ENCODE measurements around the gene GYS1.

Gene GYS1

DNA sequence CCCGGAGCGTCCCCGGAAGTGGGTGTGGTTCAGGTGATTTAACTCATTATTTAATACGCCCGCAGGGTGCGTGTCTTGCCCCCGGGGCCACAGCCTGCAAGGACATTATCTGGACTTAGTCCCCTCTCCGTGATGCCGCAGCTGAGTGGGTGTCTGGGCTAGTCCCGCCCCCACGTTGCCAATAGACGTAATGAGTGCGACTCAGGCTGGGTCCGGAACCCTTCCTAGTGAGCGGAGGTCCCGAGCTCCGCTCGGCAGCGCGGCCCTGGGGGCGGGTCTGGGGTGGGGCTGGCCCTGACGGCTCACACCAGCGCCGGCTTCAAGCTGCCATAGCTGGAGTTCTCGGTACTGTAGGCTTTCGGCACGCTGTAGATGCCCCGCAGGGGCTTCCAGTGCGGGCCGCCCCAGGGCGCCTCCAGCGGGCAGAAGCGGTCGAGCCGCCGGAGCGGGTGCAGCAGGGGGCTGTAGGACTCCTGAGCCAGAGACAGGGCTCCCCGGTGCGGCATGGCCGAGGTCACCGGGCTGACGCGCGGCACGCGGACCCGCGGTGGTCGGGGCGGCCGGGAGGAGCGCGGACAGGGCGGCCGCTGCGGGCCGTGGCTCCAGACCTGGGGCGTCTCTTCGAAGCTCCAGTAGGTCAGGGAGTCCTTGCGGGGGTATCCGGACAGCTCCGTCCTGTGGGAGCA is 24.7 kb upstream of the GYS1 start:
- peak; percentile 38 to 39 for DNase-seq (ENCODE audit: low read depth in 2 of 2)

DNA sequence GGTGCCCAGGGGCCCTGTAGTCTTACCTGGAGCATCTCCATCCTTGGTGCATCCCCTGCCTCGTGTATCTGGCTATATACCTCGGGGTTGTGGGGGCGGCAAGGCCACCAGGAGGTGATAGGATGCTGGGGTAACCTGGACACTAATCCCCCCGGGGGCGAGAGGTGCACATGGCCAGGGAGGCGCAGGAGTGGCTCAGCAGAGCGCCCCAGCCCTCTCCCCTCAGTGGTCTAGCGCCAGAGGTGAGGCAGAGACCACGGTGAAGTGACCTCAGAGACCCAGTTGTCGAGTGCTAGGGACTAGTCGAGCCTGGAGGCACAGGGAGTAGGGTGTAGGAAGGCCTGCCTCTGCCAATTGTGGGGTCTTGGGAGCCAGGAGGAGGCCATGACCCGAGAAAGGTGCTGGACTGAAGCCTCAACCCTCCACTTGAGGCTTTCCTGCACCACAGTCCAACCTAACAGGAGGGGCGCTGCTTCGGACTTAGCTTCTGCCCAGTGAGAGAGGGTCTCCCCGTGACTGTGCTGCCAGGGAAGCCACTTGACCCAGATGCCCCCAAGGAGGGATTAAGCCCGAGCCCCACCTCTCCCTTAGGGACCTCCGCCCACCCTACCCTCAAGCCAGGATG is 24.0 kb upstream of the GYS1 start, which contains the start of gene LHB:
TSS of gene LHB (minus strand) at position 51 of the 625 bp plus-strand sequence. CDS start at position 41, 10 bp downstream.
- DNase-seq (ENCODE audit: low read depth in 2 of 2), result no peak

DNA sequence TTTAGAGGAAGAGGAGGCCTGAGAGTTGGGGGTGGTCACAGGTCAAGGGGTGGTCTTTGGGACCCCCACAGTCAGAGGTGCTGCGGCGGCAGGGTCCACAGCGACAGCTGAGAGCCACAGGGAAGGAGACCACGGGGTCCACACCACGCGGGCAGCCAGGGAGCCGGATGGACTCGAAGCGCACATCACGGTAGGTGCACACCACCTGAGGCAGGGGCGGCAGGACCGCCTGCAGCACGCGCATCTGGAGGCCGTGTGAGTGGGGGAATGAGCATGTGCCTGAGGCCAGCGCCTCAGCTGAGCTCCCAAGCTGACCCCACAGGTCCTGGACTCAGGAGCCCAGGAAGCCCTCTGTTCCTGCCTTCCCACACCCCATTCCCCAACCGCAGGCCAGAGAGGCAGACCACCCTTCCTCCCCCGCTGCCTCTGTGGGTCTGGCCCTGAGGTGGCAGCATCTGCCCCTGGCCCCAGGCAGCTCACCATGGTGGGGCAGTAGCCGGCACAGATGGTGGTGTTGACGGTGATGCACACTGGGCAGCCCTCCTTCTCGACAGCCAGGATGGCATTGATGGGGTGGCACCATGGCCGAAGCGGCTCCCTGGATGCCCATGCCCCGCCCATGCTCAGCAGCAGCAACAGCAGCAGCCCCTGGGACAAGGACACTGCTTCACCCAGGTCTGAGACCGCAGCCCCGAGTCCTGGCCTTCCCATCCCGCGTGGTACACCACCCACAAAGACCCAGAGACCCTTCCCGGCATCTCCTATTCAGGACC is 23.1 kb upstream of the GYS1 start:
- no peak for DNase-seq (ENCODE audit: low read depth in 2 of 2)

DNA sequence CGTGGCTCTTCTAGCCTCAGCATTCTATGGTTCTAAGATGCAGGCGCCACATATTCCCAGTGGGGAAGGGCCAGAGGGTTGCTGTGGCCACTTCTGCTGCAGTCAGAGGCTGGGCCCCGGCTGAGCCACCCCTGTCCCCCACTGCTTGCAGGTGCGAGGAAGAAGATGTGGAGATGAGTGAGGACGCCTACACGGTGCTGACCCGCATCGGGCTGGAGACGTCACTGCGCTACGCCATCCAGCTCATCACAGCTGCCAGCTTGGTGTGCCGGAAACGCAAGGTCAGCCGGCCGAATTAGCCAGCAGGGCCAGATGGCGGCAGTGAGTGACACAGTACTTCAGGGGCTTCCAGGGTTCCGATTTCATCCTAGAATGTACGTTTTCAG is 21.8 kb upstream of the GYS1 start:
- DNase-seq (ENCODE audit: low read depth in 2 of 2), result no peak

DNA sequence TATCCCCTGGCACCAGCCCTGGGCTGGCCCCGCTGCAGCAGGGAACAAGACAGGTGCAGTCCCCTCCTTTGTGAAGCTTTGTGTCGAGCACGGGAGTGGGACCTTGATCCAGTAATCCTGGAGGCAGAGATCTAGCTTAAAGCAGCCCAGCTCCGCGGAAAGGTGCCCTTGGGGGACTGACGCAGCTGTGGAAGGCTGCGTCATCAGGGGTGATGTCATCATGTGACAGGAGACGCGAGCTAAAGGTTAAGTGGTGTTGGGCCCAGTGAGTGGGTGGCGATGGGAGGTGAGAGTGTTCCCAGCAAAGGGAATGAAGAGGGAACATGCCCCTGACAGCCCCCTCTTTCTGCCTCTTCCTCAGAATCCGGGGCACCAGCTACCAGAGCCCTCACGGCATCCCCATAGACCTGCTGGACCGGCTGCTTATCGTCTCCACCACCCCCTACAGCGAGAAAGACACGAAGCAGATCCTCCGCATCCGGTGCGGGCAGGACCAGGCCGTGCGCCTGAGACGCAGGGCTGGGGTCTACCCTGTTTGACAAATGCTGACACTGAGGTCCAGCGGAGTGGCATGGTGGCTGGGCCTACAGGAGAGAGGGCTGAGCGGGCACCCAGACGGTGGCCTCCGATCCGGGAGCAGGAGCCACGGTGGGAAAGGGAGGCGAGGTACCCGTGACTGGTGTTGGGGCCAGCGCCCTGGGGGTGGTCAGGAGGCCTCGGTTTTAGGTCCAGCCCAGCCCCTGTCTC is 21.2 kb upstream of the GYS1 start:
- no peak for DNase-seq (ENCODE audit: low read depth in 2 of 2)

DNA sequence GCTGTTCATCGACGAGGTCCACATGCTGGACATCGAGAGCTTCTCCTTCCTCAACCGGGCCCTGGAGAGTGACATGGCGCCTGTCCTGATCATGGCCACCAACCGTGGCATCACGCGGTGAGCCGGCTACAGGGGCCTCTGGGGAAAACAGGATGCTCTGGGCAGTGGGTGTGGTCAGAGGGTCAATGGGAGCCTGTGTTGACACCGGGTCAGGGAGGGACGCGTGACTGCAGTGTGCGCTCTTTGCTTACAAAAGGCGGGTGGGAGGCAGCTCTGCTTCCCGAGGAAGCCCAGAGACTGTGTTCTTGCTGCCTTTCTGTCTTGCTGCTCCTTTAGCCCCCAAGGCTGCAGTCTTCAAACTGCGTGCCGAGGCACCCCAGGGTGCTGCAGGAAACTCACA is 18.1 kb upstream of the GYS1 start:
- DNase-seq (ENCODE audit: low read depth in 2 of 2), result no peak

DNA sequence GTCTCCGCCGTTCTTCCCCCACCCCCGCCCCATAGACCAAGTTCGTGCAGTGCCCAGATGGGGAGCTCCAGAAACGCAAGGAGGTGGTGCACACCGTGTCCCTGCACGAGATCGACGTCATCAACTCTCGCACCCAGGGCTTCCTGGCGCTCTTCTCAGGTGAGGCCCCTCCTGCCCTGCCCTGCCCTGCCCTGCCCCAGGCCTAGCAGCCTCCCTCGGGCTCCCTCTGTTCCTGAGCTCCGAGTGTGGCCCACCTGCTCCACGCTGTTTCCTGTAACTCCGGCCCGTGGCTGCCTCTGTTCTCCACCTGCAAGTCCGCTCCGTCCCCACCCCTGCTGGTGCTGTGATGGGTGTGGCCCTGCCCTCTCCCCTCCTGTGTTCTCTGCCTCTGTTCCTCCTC is 17.3 kb upstream of the GYS1 start:
- no peak for DNase-seq (ENCODE audit: low read depth in 2 of 2)

DNA sequence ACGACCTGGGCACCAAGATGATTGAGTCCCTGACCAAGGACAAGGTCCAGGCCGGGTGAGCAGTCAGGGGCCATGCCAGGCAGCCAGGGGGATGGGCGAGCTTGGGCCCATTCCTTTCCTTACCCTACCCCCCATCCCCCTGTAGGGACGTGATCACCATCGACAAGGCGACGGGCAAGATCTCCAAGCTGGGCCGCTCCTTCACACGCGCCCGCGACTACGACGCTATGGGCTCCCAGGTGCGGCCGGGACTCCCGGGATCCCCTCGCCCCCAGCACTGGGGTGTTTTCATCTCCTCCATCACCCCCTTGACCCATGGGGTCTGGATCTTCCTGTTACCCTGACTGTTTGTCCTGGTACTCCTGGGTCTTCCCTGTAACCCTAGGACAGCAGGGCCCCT is 16.7 kb upstream of the GYS1 start:
- DNase-seq (ENCODE audit: low read depth in 2 of 2), result no peak

DNA sequence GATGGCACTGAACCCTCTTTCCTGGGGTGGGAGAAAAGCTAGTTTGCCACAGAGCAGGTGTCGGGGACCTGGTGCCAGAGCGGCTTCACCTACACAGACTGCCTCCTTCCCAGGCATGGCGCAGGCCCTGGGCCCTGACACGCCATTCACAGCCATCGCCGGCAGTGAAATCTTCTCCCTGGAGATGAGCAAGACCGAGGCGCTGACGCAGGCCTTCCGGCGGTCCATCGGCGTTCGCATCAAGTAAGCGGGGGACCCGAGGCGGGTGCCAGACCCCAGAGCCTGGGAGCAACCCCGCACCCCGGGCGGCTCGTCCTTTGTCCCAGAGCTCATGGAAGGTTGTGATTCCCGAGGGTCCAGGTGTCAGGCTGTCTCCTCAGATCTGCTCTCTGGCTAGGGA is 13.8 kb upstream of the GYS1 start:
- no peak for DNase-seq (ENCODE audit: low read depth in 2 of 2)

DNA sequence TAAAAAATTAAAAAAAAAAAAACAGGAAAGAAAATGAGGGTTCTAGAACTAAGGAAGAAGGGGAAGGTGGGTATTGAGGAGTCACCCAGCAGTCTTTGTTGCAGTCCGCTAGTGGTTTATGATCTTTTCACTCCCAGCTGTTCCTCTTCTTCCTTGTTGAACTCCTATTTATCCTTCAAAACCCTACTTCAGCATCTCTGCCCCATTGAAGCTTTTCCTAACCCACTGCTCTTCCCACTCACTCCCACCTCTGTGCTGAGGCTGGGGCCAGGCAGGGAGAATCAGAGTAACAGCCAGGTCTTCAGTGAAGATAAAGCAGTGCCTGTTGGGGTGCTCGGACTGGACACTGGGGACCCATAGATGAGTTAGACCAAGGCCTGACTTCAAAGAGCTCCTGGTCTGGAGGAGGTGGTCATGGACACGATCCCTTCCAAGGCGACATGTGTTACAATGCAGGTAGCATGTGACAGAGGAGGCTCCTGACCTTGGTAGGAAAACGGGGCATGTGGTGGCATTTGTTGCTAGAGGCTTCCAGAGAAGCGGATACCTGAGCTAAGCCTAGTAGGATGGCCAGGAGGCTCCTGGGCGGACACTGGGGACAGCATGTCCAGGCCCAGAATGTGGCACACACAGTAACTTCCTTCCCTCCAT is 12.0 kb upstream of the GYS1 start:
- no peak for DNase-seq (ENCODE audit: low read depth in 2 of 2)

DNA sequence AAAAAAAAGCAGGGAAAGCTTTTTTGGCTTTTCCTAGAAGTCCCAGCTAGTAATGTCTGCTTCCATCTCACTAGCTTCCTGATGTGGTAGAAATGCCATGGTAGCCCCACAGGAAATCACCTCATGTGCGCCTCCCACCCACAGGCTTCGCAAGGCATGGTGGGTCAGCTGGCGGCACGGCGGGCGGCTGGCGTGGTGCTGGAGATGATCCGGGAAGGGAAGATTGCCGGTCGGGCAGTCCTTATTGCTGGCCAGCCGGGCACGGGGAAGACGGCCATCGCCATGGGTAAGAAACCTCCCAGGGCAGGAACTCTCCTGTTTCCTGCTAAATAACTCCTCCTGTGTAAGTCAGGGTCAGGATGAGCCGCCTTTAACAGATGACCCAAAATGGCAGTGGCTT is 11.0 kb upstream of the GYS1 start:
- no peak for DNase-seq (ENCODE audit: low read depth in 2 of 2)

DNA sequence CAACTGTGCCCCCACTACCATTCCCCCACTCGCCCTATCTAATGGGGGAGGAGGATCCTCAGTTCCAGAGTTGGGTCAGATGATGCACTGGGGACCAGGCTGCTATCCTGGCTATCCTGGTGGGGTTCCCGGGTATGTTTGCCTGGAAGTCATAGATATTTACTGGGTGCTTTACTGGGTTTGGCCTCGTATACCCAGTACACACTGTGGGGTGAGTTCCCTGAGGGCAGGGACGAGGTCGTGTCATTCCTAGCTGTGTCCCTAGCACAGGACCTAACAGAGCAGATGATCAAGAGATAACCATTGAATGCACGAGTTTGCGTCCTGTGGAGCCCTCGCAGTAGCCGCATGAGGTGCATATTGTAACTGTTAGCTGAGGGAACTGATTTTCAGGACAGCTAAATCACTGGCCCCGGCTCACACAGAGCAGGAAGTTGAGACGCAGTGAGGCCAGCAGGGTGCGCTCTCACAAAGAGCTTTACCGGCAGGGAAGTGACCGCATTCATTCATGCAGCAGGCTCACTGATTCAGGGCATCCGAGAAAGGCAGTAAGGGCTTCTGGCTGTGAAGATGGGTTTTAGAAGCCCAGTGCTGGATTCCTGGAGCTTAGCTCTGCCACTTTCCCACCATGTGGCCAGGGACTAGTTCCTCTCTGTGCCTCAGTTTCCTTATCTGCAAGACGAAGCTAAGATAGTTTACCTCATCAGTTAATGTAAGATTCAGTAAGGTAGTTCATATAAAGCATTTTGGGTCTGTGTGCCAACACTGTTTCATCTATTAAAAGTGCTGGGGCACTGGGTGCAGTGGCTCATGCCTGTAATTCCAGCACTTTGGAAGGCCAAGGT is 6.6 kb upstream of the GYS1 start:
- DNase-seq (ENCODE audit: low read depth in 2 of 2), result peak; percentile 59 to 61

DNA sequence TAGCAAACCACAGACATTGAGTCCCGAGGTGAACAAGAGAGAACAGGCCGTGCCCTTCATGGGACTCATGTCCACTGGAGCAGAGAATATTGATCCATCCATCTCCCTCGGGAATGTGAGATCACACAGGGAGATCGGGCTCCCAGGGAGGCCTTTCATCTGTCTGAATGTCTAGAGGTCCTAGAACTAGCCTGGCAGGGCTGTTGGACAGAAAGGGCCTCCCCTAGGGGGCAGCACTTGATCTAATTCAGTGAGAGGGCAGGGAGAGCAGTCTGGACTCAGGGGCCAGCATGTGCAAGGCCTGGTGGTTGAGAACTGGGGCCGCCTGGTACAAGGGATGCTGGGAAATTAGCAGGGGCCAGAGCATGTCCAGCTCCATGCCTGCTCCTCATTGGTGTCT is 4.9 kb upstream of the GYS1 start:
- peak in 1 of 2 donors; percentile 50 for DNase-seq (ENCODE audit: low read depth in 2 of 2)

DNA sequence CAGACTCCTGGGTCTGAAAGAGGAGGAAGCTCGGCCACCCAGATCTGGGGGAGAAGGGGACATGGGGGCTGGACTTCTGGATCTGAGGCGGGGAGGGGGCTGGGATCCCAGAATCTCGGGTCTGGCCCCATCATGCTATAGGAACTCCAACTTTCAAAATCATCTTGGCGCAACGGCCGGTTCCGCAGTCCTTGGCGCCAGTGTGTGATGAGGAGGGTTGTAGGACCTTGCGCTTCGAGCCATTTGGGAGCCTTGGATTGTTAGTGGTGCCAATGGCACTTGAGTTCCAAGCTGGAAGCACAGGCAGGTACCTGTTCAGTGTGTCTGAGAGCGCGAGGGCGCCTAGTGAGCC is 902 bp upstream of the GYS1 start:
- no peak for DNase-seq (ENCODE audit: low read depth in 2 of 2)

DNA sequence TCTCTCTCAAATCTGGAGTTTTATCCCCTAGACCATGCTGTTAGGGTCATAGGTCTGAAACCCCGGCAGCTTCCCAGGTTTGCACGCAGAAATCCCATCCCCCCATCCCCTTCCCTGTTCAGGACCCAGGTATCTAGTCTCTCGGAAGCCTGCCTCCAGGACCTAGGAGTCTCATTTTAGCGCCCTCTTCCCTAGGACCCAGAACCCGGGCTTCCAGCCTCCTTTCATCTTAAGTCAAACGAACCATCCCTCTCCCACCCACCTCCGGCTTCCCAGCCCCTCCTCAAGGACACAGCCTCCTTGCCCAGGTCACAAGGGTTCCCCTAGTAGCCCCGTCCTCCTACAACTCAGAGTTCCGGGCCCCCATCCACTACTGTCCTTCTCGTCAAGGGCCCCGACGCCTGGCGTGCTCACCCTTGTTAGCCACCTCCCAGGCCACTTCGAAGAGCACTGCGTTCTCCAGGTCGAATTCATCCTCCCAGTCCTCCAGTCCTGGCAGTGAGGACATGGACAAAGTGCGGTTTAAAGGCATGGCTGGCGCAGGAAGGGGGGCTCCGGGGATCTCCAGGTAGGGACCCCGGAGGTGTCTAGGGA is 431 bp downstream of the GYS1 start:
- no peak for DNase-seq (ENCODE audit: low read depth in 2 of 2)

DNA sequence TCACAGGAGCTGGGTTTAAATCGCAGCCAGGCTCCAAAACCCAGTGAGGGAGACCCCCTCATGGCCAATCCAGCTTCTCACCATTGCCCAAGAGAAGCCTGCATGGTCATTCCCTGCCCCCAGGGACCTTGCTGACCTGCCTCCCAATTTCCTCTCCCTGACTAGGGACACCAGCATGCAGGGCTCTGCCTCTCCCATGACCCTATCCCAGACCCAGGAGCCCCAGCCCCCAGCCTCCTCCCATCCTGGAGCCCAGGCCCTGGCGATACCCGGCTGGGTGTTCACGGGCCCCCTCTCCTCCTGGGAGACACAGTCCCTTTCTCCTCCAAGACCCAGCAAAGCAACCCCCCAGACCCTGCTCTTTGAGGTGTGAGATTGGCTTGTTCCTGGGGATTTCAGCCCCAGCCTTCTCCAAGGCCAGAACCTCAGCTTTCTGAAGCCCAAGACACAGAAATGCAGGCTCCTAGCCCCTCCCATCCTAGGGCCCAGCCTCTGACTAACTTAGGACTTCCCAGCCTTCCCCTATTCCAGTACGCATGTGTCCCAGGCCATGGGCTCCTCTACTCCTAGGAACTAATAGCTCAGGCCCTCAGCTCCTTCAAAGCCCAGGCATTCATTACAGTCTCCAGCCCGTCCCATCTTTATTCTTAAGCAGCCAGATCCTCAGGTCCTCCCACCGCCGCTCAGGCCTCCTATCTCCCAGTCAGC is 1.1 kb downstream of the GYS1 start:
- DNase-seq (ENCODE audit: low read depth in 2 of 2), result no peak

DNA sequence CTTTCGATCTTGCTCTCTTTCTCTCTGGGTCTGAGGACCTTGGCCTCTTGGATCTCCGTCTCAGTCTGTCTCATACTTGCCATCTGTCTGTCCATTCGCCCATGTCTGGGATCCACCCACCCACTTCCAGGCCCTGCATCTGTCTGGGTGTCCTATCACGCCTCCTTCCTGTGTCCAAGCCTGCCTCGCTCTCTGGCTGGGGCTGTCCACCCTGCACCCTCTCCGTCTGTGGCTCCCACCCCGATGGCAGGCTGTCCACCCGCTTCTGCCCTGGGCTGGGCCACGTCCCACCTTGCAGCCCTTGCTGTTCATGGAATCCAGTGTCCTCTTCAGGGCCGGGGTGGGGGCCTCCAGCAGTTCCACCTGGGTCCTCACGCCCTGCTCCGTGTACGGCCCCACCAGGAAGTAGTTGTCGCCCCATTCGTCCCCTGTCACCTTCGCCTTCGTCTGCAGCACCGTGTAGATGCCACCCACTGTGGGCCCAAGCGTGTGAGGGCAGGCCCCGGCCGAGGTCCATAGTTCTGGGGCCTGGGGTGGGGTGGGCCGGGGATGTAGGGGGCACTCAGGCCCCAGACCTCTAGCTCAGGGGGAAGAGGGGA is 2.0 kb downstream of the GYS1 start:
- DNase-seq (ENCODE audit: low read depth in 2 of 2), result no peak

DNA sequence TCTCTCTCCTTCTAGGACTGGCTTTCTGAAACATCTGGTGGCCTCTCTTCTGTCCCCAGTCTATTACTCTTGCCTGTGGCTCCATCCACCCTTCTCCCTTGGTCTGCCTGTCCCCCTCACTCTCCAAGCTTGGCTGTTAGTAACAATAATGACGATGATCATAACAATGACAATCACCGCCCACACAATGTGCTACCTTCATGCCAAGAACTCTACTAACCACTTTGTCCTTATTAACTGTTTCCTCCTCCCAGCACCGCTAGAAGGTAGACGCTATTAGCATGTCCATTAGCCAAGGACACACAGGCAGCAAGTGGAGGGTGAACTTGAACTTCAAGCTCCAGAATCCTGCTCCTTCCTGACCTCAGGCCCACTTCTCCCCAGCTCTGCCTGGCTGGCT is 2.7 kb downstream of the GYS1 start:
- DNase-seq (ENCODE audit: low read depth in 2 of 2), result no peak

DNA sequence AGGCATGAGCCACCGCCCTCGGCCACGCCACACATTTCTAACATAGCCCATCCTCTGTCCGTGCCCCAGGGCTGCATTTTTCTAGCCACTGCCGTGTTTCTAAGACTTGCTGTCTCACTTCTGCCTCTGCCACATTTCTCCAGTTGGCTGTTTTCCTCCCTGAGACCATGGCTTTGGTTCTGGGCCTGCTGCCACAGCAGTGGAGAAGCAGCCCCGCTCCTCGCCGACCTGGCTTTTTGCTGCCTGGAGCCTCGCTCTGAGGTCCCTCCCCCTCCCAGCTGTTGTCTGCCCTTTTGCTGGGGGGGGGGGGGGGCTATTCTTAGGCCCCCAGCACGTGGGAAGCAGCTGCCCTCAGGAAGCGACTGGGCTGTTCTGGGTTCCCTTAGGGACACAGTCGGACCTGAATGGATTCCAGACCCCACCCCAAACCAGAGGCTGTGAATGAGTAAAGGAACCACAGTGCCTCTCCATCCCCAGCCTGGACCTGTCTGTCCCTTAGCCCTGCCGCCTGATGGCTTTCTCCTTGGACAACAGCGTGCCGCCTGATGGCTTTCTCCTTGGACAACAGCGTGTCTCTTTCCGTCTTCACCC is 3.3 kb downstream of the GYS1 start:
- DNase-seq (ENCODE audit: low read depth in 2 of 2), result no peak
